DMS153 treated with DMSO at 0.1 percent for 48 hours (cell line): ENCODE data around the gene EYA3.

ENCODE experiments used
- DNase-seq: peaks from one replicate; lab custom pipeline; 2025; ENCODE audit not compliant: unreplicated experiment; lab: John Stamatoyannopoulos, UW

The EYA3 gene

GRCh38 chr1:28074892-28075511 is 13.4 kb downstream of the EYA3 start:
- no peak for DNase-seq

DNA sequence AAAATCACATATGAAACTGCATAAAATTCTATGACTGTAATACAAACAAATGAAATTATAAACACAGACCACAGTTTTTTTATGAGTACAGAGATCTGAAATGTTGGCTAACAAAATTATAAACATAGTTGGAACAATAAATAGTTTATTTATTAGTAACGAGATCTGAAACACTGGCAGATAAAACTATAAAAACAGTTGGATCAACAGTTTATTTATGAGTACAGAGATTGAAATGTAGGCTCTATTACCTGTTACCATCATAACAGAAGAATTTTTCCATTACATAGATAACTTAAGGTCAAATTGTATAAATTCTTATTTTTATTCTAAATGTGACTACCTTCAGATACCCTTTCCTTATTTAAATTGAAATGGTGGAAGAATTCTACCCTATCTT is 14.5 kb downstream of the EYA3 start:
- DNase-seq = no peak

GRCh38 chr1:28071813-28072212 is 16.6 kb downstream of the EYA3 start:
- no peak for DNase-seq

- DNase-seq = no peak
Measured at GRCh38 chr1:28070725-28071593, 17.5 kb downstream of the EYA3 start.

DNA sequence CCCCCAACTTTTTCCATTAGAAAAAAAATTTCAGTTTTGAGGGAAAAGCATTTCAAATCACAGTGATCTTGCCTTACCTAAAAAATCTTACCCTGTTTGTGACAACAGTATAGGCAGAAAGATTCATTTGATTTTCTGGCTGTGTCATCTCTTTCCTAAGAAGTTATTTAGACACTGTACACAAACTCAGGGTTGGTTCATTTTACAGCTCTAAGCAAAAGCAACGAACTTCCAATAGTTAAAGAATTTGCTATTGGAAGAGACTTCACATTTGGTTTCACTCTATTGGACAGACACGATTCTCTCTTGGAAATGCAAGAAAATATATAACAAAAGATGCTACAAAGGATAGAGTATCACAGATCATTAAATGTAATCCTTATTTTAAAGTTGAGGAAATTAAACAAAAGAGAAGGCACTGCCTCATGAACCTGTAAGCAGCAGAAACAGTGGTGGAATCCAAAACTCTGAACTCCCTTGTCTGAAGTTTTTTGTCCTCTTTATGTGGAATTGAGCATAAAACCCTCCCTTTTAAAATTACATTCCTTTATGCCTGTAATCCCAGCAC is 20.8 kb downstream of the EYA3 start:
- no peak for DNase-seq

DNA sequence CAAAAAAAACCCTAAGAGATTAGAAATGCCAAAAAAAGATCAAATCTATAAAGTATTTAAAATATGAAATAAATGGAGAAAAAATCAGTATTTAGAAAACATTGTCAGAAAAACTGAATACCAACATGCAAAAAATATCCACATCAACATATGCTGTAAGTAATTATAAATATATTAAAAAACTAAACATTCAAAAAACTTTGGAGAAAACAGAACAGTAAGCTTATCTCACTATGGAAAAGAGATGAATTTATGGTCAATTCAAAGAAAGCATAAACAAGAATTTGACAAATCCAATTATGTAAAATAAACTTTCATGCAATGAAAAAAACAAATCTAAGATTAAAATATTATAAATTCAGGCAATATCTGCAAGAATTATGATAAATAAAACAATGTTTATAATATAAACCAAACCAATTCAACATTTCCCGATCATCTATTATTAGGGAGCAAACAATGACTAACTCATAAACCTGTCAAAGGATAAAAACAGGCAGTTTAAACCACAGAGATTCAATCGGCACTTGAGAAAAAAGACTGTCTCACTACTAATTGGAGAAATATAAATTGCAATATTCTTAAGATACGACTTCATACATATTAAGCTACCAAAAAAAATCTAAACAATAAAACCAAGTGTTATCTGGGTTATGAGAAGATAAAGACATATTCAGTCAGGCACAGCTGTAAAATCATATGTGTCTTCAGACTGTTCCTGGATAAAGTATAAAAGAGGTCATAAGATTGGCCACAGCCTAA is 21.8 kb downstream of the EYA3 start:
- DNase-seq = no peak

DNA sequence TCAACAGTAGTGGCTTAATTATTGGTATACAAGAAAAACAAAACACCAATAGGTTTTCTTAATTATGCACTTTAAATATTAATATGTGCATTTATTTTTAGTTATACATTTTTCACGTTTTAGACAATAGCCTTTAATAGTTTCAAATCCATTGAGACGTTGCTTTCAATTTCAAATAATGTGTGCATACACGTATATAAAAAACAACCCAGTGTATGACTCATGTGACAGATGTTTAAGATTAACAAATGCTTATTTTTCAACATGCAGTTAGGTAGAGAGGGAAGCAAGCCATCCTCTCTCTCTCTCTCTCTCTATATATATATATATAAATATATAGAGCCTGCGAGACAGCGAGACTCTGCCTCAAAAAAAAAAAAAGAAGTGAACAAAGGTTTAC is 24.3 kb downstream of the EYA3 start:
- no peak for DNase-seq

- no peak for DNase-seq
Measured at GRCh38 chr1:28062806-28063205, 25.6 kb downstream of the EYA3 start.

DNA sequence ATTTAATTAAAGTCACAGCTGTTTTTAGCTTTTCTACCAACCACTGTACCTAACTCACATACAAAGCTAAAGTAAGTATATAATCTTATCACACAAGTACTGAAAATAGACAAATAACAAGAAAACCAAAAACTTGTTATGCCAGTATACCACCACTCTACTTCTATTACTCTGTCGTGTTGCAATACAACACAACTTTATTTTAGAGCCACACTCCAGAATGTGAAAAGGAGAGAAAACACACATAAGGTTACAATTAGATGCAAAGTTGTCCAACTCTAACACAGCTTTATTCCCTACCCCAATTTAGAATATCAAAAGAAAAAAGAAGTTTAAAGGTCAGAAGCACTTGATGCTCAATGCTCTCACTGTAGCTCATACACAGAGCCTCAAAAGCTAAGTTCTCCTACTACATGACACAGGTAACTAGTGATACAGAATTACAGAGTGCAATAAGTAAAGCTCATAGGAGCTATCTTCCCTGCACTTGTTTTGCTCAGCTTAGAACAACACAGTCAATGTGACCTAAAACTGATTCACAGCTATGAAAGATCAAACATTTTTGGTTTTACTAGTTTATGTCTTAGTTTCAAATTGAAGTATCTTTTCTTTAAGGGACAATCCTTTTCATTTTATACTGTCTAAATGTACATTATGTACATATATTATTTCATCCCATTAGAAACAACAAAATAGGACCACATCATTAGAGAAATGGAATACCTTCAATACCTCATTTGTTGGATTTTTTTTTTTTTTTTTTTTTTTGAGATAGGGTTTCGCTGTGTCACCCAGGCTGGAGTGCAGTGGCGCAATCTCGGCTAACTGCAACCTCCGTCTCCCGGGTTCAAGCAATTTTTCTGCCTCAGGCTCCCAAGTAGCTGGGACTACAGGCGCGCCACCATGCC is 29.2 kb downstream of the EYA3 start:
- no peak for DNase-seq

GRCh38 chr1:28058168-28058567 is 30.2 kb downstream of the EYA3 start:
- peak; percentile 71 for DNase-seq

GRCh38 chr1:28056129-28056925 is 32.1 kb downstream of the EYA3 start:
- DNase-seq = peak; percentile 84

GRCh38 chr1:28050776-28051175 is 37.6 kb downstream of the EYA3 start:
- DNase-seq = no peak

DNA sequence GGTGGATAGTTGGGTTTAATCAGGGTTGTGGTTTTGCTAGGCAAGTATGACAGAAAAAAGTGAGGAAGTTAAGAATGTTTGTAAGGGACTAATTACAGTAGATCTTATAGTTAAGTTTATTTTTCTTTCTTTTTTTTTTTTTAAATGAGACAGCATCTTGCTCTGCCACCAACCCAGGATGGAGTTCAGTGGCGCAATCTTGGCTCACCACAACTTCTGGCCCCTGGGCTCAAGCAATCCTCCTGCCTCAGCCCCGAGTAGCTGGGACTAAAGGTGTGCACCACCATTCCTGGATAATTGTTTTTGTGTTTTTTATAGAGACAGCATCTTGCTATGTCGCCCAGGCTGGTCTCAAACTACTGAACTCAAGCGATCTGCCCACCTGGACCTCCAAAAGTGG is 41.7 kb downstream of the EYA3 start:
- no peak for DNase-seq

DNA sequence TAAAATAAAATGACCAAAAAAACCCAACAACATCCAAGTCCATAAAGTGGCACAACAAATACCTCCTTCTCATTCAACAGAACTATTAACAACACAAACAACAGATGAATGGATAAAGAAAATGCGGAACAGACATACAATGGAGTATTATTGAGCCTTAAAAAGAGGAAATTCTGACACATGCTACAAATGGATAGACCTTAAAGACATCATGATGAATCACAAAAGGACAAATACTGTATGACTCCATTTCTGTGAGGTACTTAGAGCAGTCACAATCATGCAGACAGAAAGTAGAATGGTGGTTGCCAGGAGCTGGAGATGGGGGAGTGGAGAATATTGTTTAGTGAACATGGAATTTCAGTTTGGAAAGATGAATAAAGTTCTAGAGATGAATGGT is 42.6 kb downstream of the EYA3 start:
- no peak for DNase-seq

DNA sequence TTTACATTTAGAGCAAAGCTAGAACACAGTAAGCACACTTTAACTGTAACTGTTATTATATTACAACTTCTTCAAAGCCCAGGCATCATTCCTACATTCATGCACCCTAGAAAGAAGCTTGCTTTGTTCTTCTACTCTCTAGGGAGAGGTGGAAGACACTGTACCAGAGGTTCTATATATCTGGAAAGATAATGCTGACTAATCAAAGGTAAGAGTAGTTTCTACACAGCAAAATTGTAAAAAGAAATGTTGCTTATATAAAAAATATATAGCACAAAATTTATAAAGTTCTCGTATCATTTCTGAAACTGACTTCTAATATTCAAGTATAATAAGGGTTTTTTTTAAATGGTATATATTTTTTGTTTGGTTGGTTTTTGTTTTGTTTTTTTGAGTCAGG is 44.0 kb downstream of the EYA3 start:
- DNase-seq = no peak

- DNase-seq = no peak
Measured at GRCh38 chr1:28039341-28039740, 49.1 kb downstream of the EYA3 start.

- no peak for DNase-seq
Measured at GRCh38 chr1:28037946-28038345, 50.5 kb downstream of the EYA3 start.

GRCh38 chr1:28037206-28037605 is 51.2 kb downstream of the EYA3 start:
- no peak for DNase-seq

DNA sequence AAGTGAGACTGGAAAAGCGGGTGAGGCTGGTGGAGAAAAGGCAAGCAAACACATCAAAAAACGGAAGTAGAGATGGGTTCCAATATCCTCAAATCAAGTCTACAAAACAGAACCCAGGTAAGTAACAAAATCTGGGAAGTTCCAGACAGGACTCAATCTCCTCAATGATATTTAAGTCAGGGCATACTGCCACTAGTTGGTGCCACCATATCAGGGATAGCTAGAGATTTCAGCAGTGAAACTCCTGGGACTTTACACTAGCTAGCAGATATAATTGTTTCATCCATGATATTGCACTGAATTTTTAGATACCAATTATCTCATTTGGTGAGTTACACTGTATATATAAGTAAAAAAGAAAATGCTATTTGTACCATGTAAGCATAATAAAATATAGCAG is 52.0 kb downstream of the EYA3 start:
- no peak for DNase-seq

DNA sequence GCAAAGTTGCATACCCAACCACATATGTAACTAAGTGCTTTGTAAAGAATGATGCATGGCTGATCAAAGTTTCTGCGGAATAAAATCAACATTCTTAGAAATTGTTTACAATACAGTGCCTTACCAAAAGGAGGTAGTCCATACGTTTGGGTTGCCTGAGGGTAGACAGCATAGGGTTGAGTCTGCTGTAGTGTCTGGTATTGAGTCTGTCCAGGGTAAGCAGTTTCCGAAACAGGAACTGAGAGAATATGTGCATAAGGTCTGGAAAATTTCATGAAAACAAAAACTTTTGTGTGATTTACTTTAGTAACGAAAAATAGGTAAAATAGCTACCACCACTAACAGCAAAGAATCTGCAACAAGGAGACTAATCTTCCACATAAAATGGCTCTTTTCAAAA is 53.0 kb downstream of the EYA3 start:
- DNase-seq = no peak
